Activated B cell treated with CpG ODN at 0.5 μM for 24 hours (primary cell): ENCODE measurements around the gene ROBO3. TPM values are rescaled to one million over a fixed set of nuclear protein-coding genes. Genes with fewer than 3 reads are reported as not detected.

Experiments
- ATAC-seq: fragments of 200-7000 bp; cut with Tn5 transposase; one replicate; pipeline ENCODE4 v1.10.0; 2021; ENCODE audit warnings: low read depth, mild to moderate bottlenecking, moderate library complexity
- CTCF ChIA-PET: fragments of 350-600 bp; sonication (Branson Sonifier 250); formaldehyde crosslinking; loops from one replicate; lab custom pipeline; 2021; ENCODE audit warnings: antibody characterized with exemption; lab: Charles Lee
- POLR2A ChIA-PET: fragments of 350-600 bp; sonication (Branson Sonifier 250); formaldehyde crosslinking; loops from one replicate; lab custom pipeline; 2021; ENCODE audit warnings: antibody characterized with exemption; lab: Charles Lee
- DNase-seq: peaks from one replicate; pipeline ENCODE4 v3.0.0; 2022
- H3K27ac Mint-ChIP-seq: one replicate; pipeline ENCODE4 v1.8.0; 2020; ENCODE audit warnings: mixed read lengths
- H3K27me3 Mint-ChIP-seq: one replicate; pipeline ENCODE4 v1.8.0; 2021; ENCODE audit warnings: mixed read lengths
- H3K36me3 Mint-ChIP-seq: one replicate; pipeline ENCODE4 v1.8.0; 2021; ENCODE audit warnings: low read depth, mixed read lengths
- H3K4me1 Mint-ChIP-seq: one replicate; pipeline ENCODE4 v1.8.0; 2021; ENCODE audit warnings: mixed read lengths
- H3K4me3 Mint-ChIP-seq: one replicate; pipeline ENCODE4 v1.8.0; 2020; ENCODE audit warnings: mild to moderate bottlenecking, mixed read lengths
- H3K9me3 Mint-ChIP-seq: one replicate; pipeline ENCODE4 v1.8.0; 2020; ENCODE audit warnings: mixed read lengths
- intact Hi-C: fragments of 100-400 bp; cut with micrococcal nuclease; formaldehyde crosslinking; loops from one replicate; pipeline ENCODE4 v1.15.1; 2024
- total RNA-seq: library from RNA; stranded (reverse); gene quantifications from 2 replicates; pipeline ENCODE4 v1.2.3, GENCODE V29; 2022
- TF ChIP-seq, protein P1 (sequence below): fragments of 200-600 bp; IDR thresholded peaks from one replicate; pipeline ENCODE4 v1.8.0; 2022; ENCODE audit warnings: antibody characterized with exemption, mild to moderate bottlenecking

Gene ROBO3, protein sequence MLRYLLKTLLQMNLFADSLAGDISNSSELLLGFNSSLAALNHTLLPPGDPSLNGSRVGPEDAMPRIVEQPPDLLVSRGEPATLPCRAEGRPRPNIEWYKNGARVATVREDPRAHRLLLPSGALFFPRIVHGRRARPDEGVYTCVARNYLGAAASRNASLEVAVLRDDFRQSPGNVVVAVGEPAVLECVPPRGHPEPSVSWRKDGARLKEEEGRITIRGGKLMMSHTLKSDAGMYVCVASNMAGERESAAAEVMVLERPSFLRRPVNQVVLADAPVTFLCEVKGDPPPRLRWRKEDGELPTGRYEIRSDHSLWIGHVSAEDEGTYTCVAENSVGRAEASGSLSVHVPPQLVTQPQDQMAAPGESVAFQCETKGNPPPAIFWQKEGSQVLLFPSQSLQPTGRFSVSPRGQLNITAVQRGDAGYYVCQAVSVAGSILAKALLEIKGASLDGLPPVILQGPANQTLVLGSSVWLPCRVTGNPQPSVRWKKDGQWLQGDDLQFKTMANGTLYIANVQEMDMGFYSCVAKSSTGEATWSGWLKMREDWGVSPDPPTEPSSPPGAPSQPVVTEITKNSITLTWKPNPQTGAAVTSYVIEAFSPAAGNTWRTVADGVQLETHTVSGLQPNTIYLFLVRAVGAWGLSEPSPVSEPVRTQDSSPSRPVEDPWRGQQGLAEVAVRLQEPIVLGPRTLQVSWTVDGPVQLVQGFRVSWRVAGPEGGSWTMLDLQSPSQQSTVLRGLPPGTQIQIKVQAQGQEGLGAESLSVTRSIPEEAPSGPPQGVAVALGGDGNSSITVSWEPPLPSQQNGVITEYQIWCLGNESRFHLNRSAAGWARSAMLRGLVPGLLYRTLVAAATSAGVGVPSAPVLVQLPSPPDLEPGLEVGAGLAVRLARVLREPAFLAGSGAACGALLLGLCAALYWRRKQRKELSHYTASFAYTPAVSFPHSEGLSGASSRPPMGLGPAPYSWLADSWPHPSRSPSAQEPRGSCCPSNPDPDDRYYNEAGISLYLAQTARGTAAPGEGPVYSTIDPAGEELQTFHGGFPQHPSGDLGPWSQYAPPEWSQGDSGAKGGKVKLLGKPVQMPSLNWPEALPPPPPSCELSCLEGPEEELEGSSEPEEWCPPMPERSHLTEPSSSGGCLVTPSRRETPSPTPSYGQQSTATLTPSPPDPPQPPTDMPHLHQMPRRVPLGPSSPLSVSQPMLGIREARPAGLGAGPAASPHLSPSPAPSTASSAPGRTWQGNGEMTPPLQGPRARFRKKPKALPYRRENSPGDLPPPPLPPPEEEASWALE (N-terminal part only)
- 1.0 and 1.5 TPM in 2 replicates for total RNA-seq

DNA sequence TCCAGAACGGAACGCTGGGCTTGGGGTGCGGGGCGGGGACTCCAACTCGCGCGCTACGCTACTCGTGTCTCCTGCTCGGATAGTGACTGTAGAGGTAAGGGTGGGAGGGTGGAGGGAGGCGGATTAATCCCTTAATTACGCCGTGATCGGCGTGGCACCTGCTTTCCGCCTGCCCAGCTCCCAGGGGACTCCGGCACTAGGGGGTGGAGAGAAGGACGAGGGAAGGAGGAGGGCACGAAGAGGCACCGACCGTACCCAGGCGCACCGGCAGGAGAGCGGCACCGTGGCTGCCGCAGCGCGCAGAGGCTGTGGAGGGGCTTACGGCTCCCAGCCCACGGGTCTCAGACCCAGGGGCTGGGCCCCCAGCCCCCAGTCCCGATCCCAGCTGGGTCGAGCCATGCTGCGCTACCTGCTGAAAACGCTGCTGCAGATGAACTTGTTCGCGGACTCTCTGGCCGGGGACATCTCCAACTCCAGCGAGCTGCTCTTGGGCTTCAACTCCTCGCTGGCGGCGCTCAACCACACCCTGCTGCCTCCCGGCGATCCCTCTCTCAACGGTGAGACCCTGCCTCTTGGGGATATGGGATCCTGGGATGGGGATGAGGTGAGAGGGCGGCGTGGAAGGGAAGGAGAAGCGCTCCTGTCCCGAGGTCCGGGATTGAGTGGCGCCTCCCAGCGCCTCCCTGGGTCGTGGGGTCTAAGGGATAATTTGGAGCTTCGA is at the start of gene ROBO3:
TSS of gene ROBO3 (plus strand) at position 252 of the 721 bp plus-strand sequence. CDS start at position 398, 146 bp downstream.
- no peak within 1 kb of the TSS for H3K4me3 Mint-ChIP-seq

DNA sequence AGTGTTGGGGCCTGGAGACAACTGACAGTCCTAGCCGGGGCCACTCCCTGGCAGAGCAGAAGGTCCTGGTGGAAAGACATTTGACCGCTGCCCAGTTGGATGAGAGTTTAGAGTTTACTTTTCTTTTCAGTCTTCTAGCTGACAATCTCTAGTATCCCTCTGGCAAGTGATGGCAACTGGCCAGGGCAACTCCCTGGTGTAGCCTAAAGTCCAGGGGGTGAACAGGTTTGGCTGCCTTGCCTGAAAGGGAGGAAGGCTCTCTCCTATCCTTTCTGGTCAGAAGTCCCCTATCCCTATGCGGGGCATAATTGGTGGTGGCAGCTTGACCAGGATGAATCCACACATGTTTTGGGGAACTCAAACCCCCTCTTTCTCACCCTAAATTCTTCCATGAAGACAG is 48.2 kb upstream of the ROBO3 start:
- DNase-seq (no peak), ATAC-seq (no peak)
- no peaks in the 10 kb centered on the region for H3K9me3 Mint-ChIP-seq
- TF ChIP-seq, protein P1, sequence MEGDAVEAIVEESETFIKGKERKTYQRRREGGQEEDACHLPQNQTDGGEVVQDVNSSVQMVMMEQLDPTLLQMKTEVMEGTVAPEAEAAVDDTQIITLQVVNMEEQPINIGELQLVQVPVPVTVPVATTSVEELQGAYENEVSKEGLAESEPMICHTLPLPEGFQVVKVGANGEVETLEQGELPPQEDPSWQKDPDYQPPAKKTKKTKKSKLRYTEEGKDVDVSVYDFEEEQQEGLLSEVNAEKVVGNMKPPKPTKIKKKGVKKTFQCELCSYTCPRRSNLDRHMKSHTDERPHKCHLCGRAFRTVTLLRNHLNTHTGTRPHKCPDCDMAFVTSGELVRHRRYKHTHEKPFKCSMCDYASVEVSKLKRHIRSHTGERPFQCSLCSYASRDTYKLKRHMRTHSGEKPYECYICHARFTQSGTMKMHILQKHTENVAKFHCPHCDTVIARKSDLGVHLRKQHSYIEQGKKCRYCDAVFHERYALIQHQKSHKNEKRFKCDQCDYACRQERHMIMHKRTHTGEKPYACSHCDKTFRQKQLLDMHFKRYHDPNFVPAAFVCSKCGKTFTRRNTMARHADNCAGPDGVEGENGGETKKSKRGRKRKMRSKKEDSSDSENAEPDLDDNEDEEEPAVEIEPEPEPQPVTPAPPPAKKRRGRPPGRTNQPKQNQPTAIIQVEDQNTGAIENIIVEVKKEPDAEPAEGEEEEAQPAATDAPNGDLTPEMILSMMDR: no peak
- H3K4me1 Mint-ChIP-seq: no peaks in the 10 kb centered on the region
- ChIA-PET POLR2A (no interaction called here), CTCF (no interaction called here)
- no peak overlapping the region for H3K4me3 Mint-ChIP-seq
- intact Hi-C loops: no loop called here
- no peaks in the 10 kb centered on the region for H3K36me3 Mint-ChIP-seq
- no peak overlapping the region for H3K27ac Mint-ChIP-seq
- peaks cover 38% of the 10 kb centered on the region for H3K27me3 Mint-ChIP-seq

More for the DNA sequence above, at the start of gene ROBO3:
- ChIA-PET CTCF (interaction anchor here (1.3 to 2.1 kb wide), 5 partner anchors 11 to 220 kb away, joined by 3 to 11 read pairs (median 6); no protein-coding TSS in a partner anchor), POLR2A (no interaction called here)
- Mint-ChIP-seq H3K27ac (no peak within 1 kb of the TSS), H3K9me3 (no peaks in the 10 kb centered on the region), H3K27me3 (peaks cover 85% of the 10 kb centered on the region), H3K36me3 (no peaks in the 10 kb centered on the region), H3K4me1 (peaks cover 30% of the 10 kb centered on the region)
- DNase-seq (no peak), ATAC-seq (no peak)
- intact Hi-C loops: loop anchor here (10.0 kb wide), 1 partner anchor 451 kb away; no protein-coding TSS in a partner anchor
- TF ChIP-seq, protein P1: no peak

DNA sequence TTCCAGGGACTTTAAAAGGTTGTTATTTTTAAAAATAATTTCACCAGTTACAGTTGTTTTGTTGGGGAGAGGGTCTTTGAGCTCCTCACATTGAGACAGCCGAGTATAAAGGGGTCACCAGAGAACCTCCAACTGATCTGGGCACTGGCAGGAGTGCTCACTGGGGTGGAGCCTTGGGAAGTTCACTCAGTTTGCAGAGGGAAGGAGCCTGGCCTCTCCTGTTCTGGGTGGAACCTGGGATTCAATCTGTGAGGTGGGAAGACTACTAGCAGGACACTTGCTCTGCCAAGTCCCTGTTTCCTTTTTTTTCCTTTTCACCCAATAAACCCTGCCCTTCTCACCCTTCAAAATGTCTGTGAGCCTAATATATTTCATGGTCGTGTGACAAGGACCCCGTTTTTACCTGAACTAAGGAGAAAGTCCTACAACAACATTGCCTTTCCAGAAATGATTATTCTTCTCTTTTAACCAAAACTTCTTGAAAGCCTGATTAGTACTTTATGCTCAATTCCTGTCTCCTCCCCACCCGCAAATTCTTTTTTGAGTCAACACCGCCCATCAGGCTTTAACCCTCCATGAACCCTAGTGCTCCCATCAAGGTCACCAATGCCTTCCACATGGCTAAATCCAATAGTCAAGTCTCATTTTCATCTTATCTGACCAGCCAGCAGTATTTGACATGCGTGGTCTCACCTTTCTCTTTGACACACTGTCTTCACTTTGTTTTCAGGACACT is 43.1 kb upstream of the ROBO3 start:
- intact Hi-C loops: no loop called here
- H3K4me3 Mint-ChIP-seq: no peak overlapping the region
- ChIA-PET POLR2A (no interaction called here), CTCF (no interaction called here)
- H3K9me3 Mint-ChIP-seq: no peaks in the 10 kb centered on the region
- H3K36me3 Mint-ChIP-seq: no peaks in the 10 kb centered on the region
- H3K4me1 Mint-ChIP-seq: no peaks in the 10 kb centered on the region
- TF ChIP-seq, protein P1: no peak
- ATAC-seq (no peak), DNase-seq (no peak)
- no peak overlapping the region for H3K27ac Mint-ChIP-seq
- peaks cover 49% of the 10 kb centered on the region for H3K27me3 Mint-ChIP-seq

DNA sequence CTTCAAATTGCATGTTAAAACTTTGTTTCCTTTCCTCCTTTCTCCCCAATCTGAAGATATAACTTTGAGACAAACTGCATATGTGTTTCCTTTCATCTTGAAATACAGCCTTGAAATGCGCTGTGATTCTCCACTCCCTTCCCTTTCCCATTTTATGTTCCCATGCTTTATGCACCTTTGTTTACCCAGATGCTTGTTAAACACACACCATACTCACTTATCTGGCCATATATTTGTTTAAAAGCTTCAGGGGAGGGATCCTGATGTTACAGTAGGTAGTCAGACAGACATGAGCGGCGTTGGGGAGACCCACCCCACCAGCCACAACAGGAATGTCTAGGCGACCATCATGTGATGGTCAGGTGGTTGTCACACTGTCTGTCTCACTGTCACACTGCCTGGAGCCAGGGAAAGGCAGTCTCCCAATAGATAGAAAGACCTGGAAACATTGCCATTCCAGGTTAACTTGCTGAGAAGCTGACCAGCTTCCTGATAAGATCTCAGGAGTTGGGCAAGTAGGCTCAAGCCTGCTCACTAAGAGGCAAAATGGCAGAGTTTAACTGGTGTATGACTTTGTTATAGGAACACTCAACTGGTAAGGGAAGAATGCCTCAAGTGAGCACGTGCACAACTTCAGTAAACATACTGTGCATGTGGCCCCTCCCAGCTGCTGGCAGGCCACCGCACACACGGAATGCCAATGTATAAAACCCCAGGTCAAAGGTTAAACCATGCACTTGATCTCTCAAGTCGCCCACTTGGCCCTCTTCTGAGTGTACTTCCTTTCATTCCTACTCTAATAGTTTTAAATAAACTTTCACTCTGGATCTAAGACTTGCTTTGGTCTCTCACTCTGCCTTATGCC is 41.5 kb upstream of the ROBO3 start:
- intact Hi-C loops: no loop called here
- Mint-ChIP-seq H3K4me1 (no peaks in the 10 kb centered on the region), H3K9me3 (no peaks in the 10 kb centered on the region), H3K4me3 (no peak overlapping the region), H3K27me3 (peaks cover 41% of the 10 kb centered on the region), H3K36me3 (no peaks in the 10 kb centered on the region), H3K27ac (no peak overlapping the region)
- TF ChIP-seq, protein P1: no peak
- ChIA-PET POLR2A (no interaction called here), CTCF (no interaction called here)
- DNase-seq (no peak), ATAC-seq (no peak)
